NCI-H2171 treated with DMSO at 0.1 percent for 48 hours (cell line): ENCODE measurements around the gene ETFB.
A peak's percentile ranks its signal among the peaks of the same experiment; 100 is the strongest.

Experiments used
- DNase-seq: peaks from one replicate; lab custom pipeline; 2025; lab: John Stamatoyannopoulos, UW

The ETFB gene

DNA sequence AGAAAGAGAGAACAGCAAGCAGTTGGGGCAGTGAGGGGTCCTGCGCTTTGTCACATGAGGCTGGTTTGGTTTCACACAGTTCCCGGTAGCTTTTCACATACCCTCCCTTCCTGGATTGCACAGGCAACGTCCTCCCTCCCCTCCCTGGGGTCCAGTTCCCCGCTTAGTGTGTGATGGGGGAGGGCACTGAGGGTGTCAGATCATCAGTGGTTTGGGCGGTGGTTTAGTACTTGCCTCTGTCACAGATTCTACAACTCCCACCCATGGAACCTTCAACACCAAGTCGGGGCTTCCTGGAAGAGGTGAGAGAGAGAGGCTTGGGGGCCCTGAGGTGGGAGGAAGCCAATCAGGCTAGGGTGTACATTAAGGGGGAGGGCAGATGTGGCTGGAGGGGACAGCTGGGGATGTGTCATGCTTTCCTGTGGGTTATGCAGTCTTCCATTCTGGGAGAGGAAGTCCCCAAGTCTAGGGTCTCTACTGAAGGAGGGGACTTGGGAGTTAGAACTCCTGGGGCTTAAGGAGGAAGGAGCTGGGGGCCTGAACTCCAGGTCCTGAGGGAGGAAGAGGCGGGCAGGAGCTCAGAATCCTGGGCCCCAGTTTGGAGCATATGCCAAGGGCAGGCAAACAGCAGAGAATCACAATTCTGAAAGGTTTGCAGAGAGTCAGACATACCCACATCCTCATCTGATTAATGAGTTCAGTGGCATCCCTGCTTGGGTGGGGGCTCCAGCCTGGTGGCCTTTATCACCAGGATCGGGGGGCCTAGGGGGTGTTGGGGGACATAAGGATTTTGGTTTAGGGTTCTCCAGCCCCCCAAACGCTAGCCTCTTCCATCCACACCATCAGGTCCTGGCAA lies 6.7 kb upstream of the ETFB start, which contains the start of gene NKG7:
TSS of gene NKG7 (minus strand) at position 6 of the 856 bp plus-strand sequence. CDS start 119 bp downstream, outside the sequence.
- no peak for DNase-seq

DNA sequence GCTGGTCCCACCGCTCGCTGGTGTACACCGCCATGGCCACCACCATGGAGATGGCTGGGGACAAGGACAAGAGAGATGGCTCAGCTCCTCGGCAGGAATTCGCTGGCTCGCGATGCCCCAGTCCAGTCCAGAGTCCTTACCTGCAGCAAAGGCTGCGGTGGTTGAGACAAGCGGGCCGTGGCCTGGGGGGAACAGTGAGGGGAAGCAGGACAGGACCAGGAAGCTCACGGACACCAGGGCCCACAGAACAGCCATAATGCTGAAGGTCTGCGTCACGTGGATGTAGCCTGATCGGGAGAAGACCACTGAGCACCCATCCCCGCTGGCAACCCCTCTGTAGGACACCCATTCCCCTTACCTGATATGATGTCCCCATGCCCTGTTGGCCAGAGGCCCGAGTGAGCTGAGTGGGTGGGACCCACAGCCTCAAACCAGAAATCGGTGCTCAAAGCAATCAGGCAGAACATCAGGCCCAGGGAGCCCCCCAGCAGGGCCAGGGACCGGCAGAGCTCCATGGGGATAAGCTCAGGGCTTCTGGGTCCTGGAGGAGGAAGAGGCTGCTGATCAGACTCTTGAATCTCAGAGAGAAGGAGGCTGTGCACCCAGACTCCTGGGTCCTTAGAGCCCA lies 5.9 kb upstream of the ETFB start:
- no peak for DNase-seq

DNA sequence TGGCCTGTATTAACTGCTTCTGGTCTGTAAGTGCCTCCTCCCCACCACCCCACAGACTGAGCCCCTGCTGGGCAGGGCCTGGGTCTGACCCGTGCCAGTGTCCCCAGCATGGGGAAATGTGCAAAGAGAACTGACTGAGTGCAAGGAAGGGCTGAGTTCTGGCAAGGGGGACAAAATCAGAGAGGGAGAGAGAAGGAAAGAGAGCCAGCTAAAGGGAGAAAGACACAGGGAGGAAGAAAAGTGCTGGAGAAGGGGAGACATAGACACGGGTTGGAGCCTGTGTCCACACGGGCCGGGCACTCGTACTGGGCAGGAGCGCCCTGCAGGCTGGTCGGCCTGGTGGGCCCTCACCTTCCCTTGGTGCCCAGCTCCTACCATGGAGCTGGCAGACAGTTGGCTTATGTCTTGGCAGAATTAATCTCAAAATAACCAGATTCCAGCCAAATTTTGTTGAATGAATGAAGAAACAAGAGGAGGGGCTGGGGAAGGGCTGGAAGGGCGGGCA lies 5.0 kb upstream of the ETFB start:
- no peak for DNase-seq

DNA sequence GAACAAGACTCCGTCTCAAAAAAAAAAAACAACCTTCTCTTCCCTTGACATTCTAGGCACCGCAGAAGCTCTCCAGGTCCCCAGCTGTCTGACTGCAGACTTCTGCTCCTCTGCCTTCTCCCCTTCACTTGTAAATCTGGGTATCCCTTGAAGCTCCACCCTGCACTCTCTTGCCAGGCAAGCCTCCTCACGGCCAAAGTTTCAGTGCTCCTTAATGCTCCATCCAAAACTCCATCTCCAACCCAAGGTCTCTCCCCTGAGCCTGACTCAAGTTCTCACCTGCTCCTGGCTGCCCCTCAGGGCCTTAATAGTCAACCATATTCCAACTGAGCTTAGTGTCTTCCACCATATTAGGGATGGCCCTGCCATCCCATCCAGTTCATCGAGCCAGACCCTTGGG lies 4.0 kb upstream of the ETFB start:
- DNase-seq, result no peak

DNA sequence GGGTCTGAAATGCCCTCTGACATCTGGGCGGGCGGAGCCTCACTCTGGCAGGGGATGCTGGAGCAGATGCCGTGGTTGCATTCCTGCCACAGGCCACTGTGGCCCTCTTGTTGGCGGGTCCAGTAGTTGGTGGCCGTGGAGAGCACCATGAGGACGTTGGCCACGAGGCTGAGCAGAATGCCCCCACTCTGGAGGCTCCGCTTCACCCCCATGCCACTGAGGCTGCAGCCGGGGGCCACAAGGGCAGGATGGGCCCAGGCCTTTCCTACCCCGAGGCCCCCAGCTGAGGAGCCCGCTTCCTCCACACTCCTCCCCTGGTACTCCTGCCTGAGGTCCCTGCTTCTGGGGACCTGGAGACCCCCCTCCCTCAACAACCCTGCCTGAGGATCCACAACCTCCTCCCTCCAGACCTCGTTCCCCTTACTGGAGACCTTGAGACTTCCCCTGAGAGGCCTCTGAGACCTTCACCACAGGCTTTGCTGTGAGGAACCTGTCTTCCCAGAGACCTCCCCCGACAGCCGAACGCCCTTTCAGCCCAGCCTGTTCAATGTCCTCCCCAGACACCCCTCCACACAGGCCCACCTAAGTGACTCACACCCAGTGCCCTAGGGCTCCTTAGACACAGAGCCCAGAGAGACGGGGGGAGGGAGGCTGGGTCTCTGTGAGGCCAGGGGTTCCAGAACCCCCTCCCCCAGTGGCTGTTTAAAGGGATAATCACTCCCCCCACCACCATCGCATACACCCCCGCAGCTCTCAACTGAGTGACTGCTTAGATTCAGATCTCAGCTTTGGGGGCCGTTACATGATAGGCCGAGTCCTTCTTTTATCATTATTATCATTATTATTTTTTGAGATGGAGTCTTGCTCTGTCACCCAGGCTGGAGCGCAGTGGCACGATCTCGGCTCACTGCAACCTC lies 2.4 kb upstream of the ETFB start, which contains the start of gene CLDND2:
TSS of gene CLDND2 (minus strand) at position 638 of the 917 bp plus-strand sequence. CDS start at position 212, 426 bp downstream.
- DNase-seq, result no peak

DNA sequence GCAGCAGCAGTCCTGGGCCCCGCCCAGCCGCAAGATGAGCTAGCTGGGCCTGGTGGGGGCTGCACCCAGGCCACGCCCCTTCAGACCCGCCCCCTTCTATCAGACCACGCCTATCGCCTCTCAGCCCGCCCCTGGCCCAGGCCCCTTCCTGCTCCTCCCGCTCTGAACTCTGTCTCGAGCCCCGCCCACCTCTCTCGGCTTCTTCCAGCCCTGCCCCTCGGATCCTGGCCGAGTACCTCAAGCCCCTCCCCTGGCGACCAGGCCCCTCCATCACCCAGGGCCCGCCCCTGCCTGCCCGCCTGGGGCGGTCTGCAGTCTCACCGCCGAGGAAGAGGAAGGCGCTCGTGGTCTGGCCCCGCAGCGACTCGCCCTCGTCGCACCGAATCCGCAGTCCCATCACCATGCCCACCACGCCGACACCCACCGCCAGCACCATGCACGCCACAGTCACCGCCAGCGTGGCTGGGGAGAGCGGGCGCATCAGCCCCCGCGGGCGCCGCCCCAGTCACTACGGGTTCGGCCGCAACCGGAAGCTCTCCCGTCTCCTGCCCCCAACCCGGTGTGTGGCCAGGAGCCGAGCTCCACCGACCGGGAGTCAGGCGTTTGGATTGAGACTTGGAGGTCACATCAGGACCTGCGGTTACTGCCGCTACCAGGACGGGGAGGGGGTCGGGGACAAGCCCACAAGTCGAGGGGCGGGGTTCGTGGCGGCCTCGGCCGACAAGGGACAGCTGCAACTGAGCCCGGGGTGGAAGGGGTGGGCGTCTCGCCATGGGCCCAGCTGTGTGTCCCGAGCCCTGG lies 1.6 kb upstream of the ETFB start:
- DNase-seq, result peak; percentile 98

DNA sequence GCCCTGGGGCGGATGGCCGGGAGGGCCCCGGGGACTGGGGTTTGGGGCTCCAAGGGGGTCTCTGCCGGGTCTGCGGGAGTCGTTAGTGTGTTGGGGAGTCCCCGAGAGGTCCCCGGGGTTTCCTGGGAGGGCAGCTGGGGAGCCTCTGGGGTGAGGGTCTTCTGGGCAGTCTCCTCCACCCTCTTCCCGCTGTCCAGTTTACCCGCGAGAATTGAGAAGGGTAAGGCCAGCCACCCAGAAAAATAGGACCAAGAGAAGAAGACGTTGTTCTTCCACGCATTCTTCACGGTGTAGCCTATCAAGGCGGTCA lies 1.0 kb upstream of the ETFB start:
- DNase-seq, result no peak

DNA sequence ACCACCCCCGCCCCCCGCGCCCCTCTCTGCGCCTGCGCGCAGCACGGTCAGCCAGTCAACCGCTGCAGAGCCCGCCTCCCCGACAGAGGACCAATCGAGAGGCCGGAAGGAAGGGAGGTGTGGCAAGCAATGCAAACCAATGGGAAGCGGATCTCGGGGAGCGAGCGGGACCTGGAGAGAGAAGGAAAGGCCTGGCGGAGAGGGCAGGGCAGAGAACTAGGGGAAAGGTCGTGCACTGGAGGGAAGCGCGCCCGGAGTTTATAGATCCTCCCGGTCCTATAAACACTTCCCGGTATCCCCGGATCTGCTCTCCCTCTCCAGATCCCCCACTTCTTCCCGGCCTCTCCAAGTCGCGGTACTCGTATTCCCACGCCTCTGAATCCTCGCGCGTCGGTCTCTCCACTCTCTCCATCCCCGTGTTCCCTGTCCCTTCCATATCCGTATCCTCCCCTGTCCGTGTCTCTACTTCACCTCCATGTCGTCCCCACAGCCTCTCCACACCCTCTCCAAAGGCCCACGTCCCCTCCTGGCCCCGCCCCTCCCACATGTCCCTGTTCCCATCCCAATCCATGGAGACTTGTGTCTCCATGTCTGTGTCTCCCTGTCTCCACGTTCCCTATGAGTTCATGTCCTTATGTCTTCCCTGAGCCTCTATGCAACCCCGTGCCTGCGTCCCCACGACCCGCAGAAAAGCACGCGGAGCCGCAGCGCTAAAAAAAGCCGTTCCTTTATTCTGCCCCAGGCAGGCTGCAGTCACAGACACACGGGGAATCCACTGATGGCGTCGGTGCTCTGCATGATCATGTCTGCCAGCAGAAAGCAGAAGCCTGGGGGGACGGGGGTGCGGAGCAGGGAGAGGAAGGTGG lies 434 bp upstream of the ETFB start:
- peak; percentile 96 for DNase-seq

DNA sequence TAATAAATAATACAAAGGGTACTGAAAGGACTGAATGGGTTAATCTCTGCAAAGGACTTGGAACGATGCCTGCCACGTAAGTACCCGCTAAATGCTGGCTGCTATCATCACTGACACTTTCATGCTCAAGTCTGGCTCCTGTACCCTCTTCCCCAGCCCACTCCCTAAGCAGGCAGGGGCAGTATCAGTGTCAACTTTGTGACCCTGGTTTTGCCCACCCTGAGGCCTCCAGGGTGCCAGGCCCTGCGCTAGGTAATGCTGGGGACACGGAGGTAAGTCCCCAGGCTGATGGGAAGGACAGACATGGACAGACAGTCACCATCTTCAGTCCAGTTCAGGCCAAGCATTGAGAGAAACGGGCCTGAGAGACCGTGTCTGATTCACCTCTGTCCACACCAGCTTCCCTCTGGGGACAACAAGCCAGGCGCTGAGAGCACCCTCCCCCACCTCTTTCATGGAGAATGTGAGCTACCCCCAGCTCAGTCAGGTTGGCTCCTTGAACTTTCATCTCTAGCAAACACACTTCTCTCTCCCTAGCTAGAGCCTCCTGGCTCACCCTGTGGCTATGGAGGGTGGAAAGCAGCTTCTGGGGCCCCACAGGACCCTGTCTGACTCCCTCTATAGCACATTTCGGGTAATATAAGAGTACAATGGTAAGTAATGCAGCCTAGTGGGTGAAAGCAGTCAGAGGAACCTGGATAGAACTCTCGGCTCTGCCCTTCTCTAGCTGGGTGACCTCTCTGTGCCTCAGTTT lies 800 bp downstream of the ETFB start:
- DNase-seq, result no peak

DNA sequence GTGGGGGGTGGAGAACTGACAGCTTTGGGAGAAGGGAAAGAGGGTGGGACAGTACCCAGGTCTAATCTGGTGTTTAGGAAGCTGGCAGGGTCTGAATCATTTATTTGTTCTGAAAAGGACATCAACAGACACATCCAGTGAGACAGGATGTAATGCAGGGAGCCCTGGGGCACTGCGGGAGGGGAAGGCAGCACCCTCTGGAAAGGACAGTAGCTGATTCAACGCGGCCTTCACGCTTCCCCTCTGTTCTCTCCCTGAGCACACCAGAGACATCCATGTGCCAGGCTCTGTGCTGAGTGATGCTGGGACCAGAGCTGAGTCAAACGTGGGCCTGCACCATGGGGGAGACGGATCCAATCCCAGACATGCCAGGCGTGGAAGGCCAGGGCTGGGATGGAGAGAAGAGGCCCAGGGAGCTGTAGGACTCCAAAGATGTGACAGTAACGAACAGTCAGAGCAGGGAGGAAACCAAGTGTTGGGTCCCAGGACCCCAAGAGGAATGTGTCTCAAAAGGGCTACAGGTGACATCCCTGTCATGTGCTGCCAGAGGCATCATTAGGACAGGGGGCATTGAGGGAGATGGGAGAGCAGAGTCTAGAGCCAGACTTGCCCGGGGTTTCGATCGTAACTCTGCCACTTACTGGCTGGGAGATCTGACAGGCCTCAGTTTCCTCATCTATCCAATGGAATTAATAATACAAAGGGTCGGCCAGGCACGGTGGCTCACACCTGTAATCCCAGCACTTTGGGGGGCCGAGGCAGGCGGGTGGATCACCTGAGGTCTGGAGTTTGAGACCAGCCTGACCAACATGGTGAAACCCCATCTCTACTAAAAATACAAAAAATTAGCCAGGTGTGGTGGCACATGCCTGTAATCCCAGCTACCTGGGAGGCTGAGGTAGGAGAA lies 1.7 kb downstream of the ETFB start:
- no peak for DNase-seq

DNA sequence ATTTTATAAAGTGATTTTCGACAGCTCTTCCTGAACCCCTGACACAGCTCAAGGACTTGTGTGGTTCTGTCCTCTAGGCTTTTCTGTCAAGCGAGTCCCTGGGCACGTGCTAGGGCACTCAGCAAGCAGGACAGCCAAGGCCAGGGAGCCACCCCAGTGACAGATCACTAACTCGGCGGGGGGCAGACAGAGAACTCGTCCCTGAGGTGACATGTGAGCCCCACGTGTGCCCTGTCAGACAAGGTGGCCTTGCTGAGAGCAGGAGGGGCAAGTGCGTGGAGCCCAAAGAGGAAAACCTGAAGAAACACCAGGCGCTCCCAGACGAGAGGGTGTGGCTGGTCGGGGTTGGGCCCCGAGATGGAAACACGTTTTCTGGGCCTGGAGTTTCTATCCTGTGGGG lies 4.9 kb downstream of the ETFB start:
- DNase-seq, result no peak

DNA sequence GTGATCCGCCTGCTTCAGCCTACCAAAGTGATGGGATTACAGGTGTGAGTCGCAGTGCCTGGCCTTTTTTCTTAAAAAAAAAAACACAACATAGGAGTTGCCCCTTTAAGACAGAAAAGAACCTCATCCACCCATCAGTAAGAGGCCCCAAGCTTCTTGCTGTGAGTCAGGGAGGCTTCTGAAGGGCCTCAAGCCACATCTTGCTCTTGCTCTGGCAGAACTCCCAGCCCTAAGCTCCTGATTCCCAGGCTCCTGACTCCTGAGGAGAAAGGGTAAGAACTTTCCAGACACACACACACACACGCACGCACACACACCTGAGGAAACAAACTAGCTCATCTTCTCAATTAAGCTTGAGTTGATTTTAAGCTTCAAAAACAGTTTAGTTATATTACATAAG lies 6.9 kb downstream of the ETFB start:
- no peak for DNase-seq

DNA sequence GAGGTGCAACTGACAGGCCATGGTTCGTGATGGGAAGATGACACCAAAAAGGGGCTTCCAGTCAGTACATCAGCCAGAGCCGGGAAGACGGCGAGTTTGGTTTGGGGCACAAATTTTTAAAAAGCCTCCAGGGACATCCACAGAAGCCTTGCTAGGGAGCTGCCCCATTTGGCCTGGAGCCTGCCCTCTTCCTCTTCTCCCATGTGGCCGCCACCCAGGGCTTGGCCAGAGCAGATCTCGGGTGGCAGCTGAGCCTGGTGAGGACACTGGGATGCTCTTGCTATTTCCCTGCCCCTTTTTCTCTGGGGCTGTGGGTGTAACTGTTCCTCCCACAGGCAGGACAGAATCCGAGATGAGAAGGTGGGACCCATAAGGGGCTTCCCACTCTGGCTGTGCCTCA lies 8.2 kb downstream of the ETFB start:
- DNase-seq, result no peak

DNA sequence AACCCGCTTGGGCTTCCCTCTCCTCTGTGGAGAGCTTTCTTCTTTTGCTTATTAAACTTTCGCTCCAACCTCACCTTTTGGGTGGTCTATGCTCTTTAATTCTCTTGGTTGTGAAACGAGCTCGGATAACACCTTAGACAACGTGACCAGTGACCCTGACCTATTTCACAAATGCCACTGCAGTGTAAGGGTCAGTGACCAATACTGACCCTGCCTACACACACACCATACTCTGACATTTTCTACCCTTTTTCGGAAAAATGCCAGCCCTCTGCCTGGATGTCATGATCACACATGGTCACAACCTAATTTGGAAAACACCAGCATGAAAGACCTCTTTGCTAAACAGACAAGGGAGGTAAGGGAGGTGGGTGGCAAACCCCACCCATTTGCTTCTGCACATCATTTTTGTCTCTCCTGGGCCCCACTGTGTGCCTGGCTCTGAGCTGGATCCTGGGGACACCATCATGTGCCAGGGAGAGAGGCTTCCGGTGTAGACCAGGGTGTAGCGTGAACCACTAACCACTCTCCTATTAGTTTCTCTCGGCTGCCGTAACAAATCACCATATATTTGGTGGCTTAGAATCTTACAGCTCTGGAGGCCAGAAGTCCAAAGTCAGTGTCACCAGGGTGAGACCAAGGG lies 9.9 kb downstream of the ETFB start:
- DNase-seq, result no peak

DNA sequence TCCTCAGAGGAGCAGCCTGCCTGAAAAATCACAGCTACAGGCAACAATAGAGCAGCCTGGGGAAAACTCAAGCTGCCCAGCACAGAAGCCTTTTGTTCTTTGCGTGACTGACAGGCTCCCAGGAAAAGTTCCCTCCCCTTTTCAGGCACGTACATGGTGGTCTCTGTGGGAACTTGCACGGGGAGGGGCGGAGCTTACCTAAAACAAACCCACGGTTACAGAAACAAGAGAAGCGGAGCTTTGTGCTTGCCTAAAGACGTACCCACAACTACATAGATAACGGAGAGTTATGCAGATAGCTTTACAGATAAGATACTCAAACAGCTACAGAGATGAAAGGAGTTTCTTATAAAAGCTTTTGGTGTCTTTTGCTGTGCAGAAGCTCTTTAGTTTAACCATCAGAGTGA lies 11.4 kb downstream of the ETFB start:
- no peak for DNase-seq

DNA sequence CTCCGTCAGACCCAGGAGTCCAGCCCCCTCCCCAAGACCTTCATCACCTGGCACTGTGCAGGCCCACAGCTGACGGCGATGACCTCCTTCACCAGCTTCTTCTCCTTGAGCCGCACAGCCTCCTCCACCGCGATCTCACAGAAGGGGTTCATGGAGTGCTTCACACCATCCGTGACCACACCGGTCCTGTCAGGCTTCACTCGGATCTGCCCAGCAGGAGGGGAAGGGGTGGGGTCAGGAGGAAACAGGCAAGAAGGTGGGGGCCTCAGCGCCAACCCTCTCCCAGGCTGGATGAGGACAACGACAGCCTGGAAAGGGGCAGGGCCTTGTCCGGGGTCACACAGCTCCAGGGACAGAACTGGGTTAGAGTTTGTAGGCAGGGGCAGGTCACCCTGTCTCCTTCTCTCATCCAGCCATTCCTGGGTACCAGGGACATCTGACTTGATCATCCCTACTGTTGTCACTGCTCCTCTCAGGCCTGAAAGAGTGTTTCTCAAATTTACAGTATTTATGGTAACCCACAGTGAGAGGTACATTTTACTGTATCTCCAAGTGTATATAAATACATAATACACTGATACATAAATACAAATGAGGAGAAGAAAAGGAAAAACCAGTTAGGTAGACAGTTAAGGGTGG lies 12.0 kb downstream of the ETFB start:
- no peak for DNase-seq

DNA sequence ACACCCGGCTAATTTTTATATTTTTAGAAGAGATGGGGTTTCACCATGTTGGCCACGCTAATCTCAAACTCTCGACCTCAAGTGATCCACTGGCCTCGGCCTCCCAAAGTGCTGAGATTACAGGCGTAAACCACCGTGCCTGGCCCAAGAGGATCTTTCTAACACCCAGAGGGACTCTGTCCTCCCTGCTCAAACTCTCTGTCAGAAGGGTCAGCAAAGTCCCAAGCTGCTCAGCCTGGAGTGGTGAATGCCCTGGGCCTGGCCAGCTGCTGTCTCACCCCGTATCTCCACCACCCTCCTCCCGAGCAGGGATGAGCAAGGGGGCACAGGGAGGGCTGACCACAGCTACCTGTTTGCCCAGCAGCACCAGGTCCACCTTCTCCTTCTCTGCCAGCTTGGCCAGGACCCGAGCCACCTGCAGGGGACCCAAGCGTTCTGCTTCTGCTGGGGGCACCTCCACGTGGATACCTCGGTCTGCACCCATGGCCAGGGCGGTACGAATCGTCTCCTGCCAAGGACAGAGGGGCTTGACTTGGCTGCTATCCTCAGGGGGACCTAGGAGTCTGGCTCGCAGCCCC lies 13.3 kb downstream of the ETFB start:
- no peak for DNase-seq
